HG03469 (cell line): ENCODE measurements around the gene DEF6.

Experiments
- ATAC-seq: cut with Tn5 transposase; IDR thresholded peaks from one replicate; pipeline ENCODE4 v1.9.1; 2021; ENCODE audit warnings: mild to moderate bottlenecking, moderate library complexity, moderate number of reproducible peaks; ENCODE audit not compliant: unreplicated experiment

Gene DEF6

GRCh38 chr6:35297601-35298481 is at the start of gene DEF6:
Gene DEF6 (plus strand): TSS chr6:35297818. CDS start chr6:35297857, 39 bp downstream.
- ATAC-seq = peak; percentile 57

- no peak for ATAC-seq
Observed at GRCh38 chr6:35248300-35248699, 49.3 kb upstream of the DEF6 start.

- ATAC-seq = no peak
Observed at GRCh38 chr6:35248965-35249364, 48.7 kb upstream of the DEF6 start.

GRCh38 chr6:35251949-35252348 is 45.7 kb upstream of the DEF6 start:
- ATAC-seq = no peak

- no peak for ATAC-seq
Observed at GRCh38 chr6:35253249-35253648, 44.4 kb upstream of the DEF6 start.

- no peak for ATAC-seq
Observed at GRCh38 chr6:35258336-35258735, 39.3 kb upstream of the DEF6 start.

GRCh38 chr6:35258858-35259193 is 38.8 kb upstream of the DEF6 start:
- no peak for ATAC-seq

- peak; percentile 72 for ATAC-seq
Observed at GRCh38 chr6:35259194-35259947, 38.2 kb upstream of the DEF6 start, which contains the start of gene ZNF76. Gene ZNF76 (plus strand): TSS chr6:35259735. CDS start chr6:35281152, 21,417 bp downstream.

- ATAC-seq = peak; percentile 21
Observed at GRCh38 chr6:35259948-35260590, 37.5 kb upstream of the DEF6 start.

- ATAC-seq = no peak
Observed at GRCh38 chr6:35260591-35261570, 36.7 kb upstream of the DEF6 start.

- no peak for ATAC-seq
Observed at GRCh38 chr6:35262596-35262995, 35.0 kb upstream of the DEF6 start.

GRCh38 chr6:35264550-35265274 is 32.9 kb upstream of the DEF6 start:
- ATAC-seq = no peak

GRCh38 chr6:35265523-35265922 is 32.1 kb upstream of the DEF6 start:
- ATAC-seq = no peak

GRCh38 chr6:35267446-35267845 is 30.2 kb upstream of the DEF6 start:
- ATAC-seq = no peak

- no peak for ATAC-seq
Observed at GRCh38 chr6:35267897-35268296, 29.7 kb upstream of the DEF6 start.

- no peak for ATAC-seq
Observed at GRCh38 chr6:35272005-35272404, 25.6 kb upstream of the DEF6 start.

- ATAC-seq = no peak
Observed at GRCh38 chr6:35273822-35274559, 23.6 kb upstream of the DEF6 start.

GRCh38 chr6:35275744-35276260 is 21.8 kb upstream of the DEF6 start:
- no peak for ATAC-seq

- ATAC-seq = no peak
Observed at GRCh38 chr6:35278708-35279107, 18.9 kb upstream of the DEF6 start.
